H1 (cell line): ENCODE measurements around the gene PASD1. TPM values are rescaled to one million over a fixed set of nuclear protein-coding genes. Genes with fewer than 3 reads are reported as not detected.

ENCODE experiments used
- CTCF ChIA-PET: fragments of 300-600 bp; sonication (Branson Sonifier 250); formaldehyde crosslinking; loops from one replicate; lab custom pipeline; 2021; ENCODE audit not compliant: partially characterized antibody; lab: Charles Lee
- POLR2A ChIA-PET: fragments of 300-600 bp; sonication (Branson Sonifier 250); formaldehyde crosslinking; loops from one replicate; lab custom pipeline; 2021; ENCODE audit warnings: inconsistent platforms; ENCODE audit not compliant: partially characterized antibody; lab: Charles Lee
- DNase-seq, 2 experiments: peaks; one replicate each; pipeline versions ENCODE4 v3.0.0 to v3.0.0-alpha.2; 2010 to 2022; ENCODE audit warnings: low spot score in 2 of 2, low read depth in 1 of 2, mixed read lengths in 1 of 2
- FAIRE-seq: peaks from 2 replicates; lab custom pipeline; 2011; peaks lifted over from hg19 to GRCh38; lab: Jason Lieb, UNC
- H2AFZ ChIP-seq: 2 replicates; pipeline ENCODE4 v1.8.1; 2012; ENCODE audit warnings: low read length, inconsistent platforms
- H2AK5ac ChIP-seq: 2 replicates; pipeline ENCODE4 v1.6.1; 2013; ENCODE audit warnings: low read depth, low read length
- H2BK120ac ChIP-seq: replicated peaks from 2 replicates; pipeline ENCODE3; 2013; ENCODE audit warnings: low read depth, low read length, inconsistent platforms
- H2BK12ac ChIP-seq: 2 replicates; pipeline ENCODE4 v1.6.1; 2013; ENCODE audit warnings: low read depth, low read length
- H2BK15ac ChIP-seq: 2 replicates; pipeline ENCODE4 v1.6.1; 2013; ENCODE audit warnings: low read length
- H2BK20ac ChIP-seq: 2 replicates; pipeline ENCODE4 v1.6.1; 2013; ENCODE audit warnings: low read length
- H2BK5ac ChIP-seq: 2 replicates; pipeline ENCODE4 v1.6.1; 2013; ENCODE audit warnings: low read depth, low read length
- H3K14ac ChIP-seq: 2 replicates; pipeline ENCODE4 v1.6.1; 2013; ENCODE audit warnings: inconsistent platforms; ENCODE audit not compliant: insufficient read length
- H3K18ac ChIP-seq: 2 replicates; pipeline ENCODE4 v1.6.1; 2013; ENCODE audit warnings: low read length; ENCODE audit errors: extremely low read depth
- H3K23ac ChIP-seq: 2 replicates; pipeline ENCODE4 v1.6.1; 2013; ENCODE audit warnings: inconsistent platforms; ENCODE audit not compliant: insufficient read length
- H3K23me2 ChIP-seq: 2 replicates; pipeline ENCODE4 v1.6.1; 2013; ENCODE audit warnings: low read depth, low read length
- H3K27ac ChIP-seq: 2 replicates; pipeline ENCODE4 v1.6.1; 2011; ENCODE audit warnings: low read depth, low read length, inconsistent platforms
- H3K27me3 ChIP-seq, 4 experiments: replicated peaks in 1 of 4; 1 replicate in 1 of 4; 2 replicates in 3 of 4; pipeline versions ENCODE4 v1.6.1 to v1.8.1; 2011 to 2013; ENCODE audit warnings: low read length in 3 of 4, mild to moderate bottlenecking in 3 of 4, inconsistent platforms in 2 of 4, mixed read lengths in 2 of 4, moderate library complexity in 1 of 4; ENCODE audit not compliant: control insufficient read depth in 3 of 4, insufficient read depth in 3 of 4; ENCODE audit errors: extremely low read depth in 1 of 4
- H3K36me3 ChIP-seq, 4 experiments: 2 replicates each; pipeline versions ENCODE4 v1.6.1 to v1.8.1; 2011 to 2013; ENCODE audit warnings: mild to moderate bottlenecking in 4 of 4, low read length in 3 of 4, moderate library complexity in 2 of 4, control low read depth in 1 of 4, inconsistent platforms in 1 of 4; ENCODE audit not compliant: insufficient read depth in 4 of 4, control insufficient read depth in 2 of 4
- H3K4ac ChIP-seq: replicated peaks from 2 replicates; pipeline ENCODE3; 2013; ENCODE audit warnings: low read length, low read depth, mixed read lengths, inconsistent platforms; ENCODE audit not compliant: insufficient read length
- H3K4me1 ChIP-seq, 4 experiments: replicated peaks in 1 of 4; 1 replicate in 1 of 4; 2 replicates in 3 of 4; pipeline versions ENCODE4 v1.6.1 to v1.8.1; 2011 to 2013; ENCODE audit warnings: low read length in 3 of 4, inconsistent platforms in 2 of 4, mixed read lengths in 1 of 4; ENCODE audit not compliant: insufficient read depth in 4 of 4, control insufficient read depth in 3 of 4
- H3K4me2 ChIP-seq, 2 experiments: 2 replicates each; pipeline versions ENCODE4 v1.6.1 to v1.8.1; 2011 to 2013; ENCODE audit warnings: low read depth in 2 of 2, low read length in 2 of 2, control low read depth in 1 of 2, inconsistent platforms in 1 of 2, mild to moderate bottlenecking in 1 of 2; ENCODE audit not compliant: insufficient read depth in 1 of 2
- H3K4me3 ChIP-seq, 4 experiments: fragments of 200-600, 300-600 bp in 1 of 4; sonication (generic), shearing (Covaris generic), sonication (Bioruptor Twin) in 1 of 4; 2 replicates each; pipeline versions ENCODE4 v1.5.1 to v1.8.1; 2011 to 2016; ENCODE audit warnings: low read length in 4 of 4, low read depth in 3 of 4, control low read depth in 2 of 4, inconsistent platforms in 2 of 4, mild to moderate bottlenecking in 2 of 4, mixed read lengths in 1 of 4, moderate library complexity in 1 of 4; ENCODE audit not compliant: insufficient read depth in 2 of 4; ENCODE audit errors: extremely low read depth in 1 of 4
- H3K56ac ChIP-seq: replicated peaks from 2 replicates; pipeline ENCODE3; 2013; ENCODE audit warnings: low read depth, mild to moderate bottlenecking, mixed read lengths, low read length, inconsistent platforms; ENCODE audit not compliant: insufficient read length
- H3K79me1 ChIP-seq: 2 replicates; pipeline ENCODE4 v1.6.1; 2013; ENCODE audit warnings: low read depth, low read length, control low read depth
- H3K79me2 ChIP-seq, 2 experiments: 2 replicates each; pipeline versions ENCODE4 v1.6.1 to v1.8.1; 2012 to 2013; ENCODE audit warnings: low read length in 2 of 2, mild to moderate bottlenecking in 2 of 2, inconsistent platforms in 1 of 2; ENCODE audit not compliant: insufficient read depth in 2 of 2, control insufficient read depth in 1 of 2
- H3K9ac ChIP-seq, 4 experiments: replicated peaks in 1 of 4; 1 replicate in 1 of 4; 2 replicates in 3 of 4; pipeline versions ENCODE4 v1.6.1 to v1.8.1; 2011 to 2013; ENCODE audit warnings: low read depth in 3 of 4, low read length in 3 of 4, control low read depth in 2 of 4, mild to moderate bottlenecking in 2 of 4, moderate library complexity in 2 of 4, inconsistent platforms in 1 of 4; ENCODE audit errors: extremely low read depth in 1 of 4
- H3K9me3 ChIP-seq, 2 experiments: 2 replicates each; pipeline versions ENCODE4 v1.6.1 to v1.8.1; 2012 to 2013; ENCODE audit warnings: mild to moderate bottlenecking in 2 of 2, moderate library complexity in 2 of 2, control low read depth in 1 of 2, inconsistent platforms in 1 of 2, low read depth in 1 of 2, low read length in 1 of 2, mixed read lengths in 1 of 2; ENCODE audit not compliant: insufficient read depth in 2 of 2
- H4K20me1 ChIP-seq, 2 experiments: replicated peaks in 1 of 2; 2 replicates each; pipeline versions ENCODE3 to v1.8.1; 2011 to 2013; ENCODE audit warnings: inconsistent platforms in 2 of 2, low read length in 2 of 2, mild to moderate bottlenecking in 1 of 2; ENCODE audit not compliant: insufficient read depth in 2 of 2, control insufficient read depth in 1 of 2
- H4K5ac ChIP-seq: 2 replicates; pipeline ENCODE4 v1.6.1; 2013; ENCODE audit warnings: low read length, low read depth, mixed read lengths, inconsistent platforms; ENCODE audit not compliant: insufficient read length
- H4K8ac ChIP-seq: 2 replicates; pipeline ENCODE4 v1.8.0; 2013; ENCODE audit warnings: mild to moderate bottlenecking, moderate library complexity, low read length, inconsistent platforms; ENCODE audit not compliant: insufficient read depth; ENCODE audit errors: extremely low read depth
- H4K91ac ChIP-seq: replicated peaks from 2 replicates; pipeline ENCODE3; 2013; ENCODE audit warnings: low read length, mixed read lengths, inconsistent platforms; ENCODE audit not compliant: insufficient read length
- EZH2 ChIP-seq: fragments of 200-600 bp; sonication (generic); IDR thresholded peaks from 2 replicates; pipeline ENCODE4 v1.7.1; 2012; ENCODE audit warnings: low read depth, mild to moderate bottlenecking, moderate library complexity, low read length, inconsistent platforms; ENCODE audit not compliant: severe bottlenecking
- JUN ChIP-seq: IDR thresholded peaks from 2 replicates; pipeline ENCODE4 v1.6.1; 2011; ENCODE audit warnings: low read depth, mild to moderate bottlenecking, improper control_type of control experiment, low read length
- KDM4A ChIP-seq: IDR thresholded peaks from one replicate; pipeline ENCODE4 v1.7.1; 2012; ENCODE audit warnings: low read depth, mild to moderate bottlenecking, moderate library complexity, low read length, inconsistent platforms; ENCODE audit not compliant: severe bottlenecking
- SIX5 ChIP-seq: IDR thresholded peaks from 2 replicates; pipeline ENCODE4 v1.6.1; 2011; ENCODE audit warnings: mild to moderate bottlenecking, low read depth, low read length
- SP4 ChIP-seq: IDR thresholded peaks from 2 replicates; pipeline ENCODE4 v1.6.1; 2012; ENCODE audit warnings: low read length, inconsistent platforms
- WGBS, 2 experiments: shearing (Covaris generic) in 1 of 2; methylation state at CpG; one replicate each; pipeline versions ENCODE4 v1.1.6 to v1.1.7; 2013 to 2015; ENCODE audit warnings: low lambda C conversion rate in 2 of 2, mixed read lengths in 2 of 2, inconsistent platforms in 1 of 2, low coverage in 1 of 2, missing lambda C conversion rate in 1 of 2; ENCODE audit not compliant: insufficient replicate concordance in 2 of 2, insufficient coverage in 1 of 2, insufficient read length in 1 of 2; ENCODE audit errors: extremely low coverage in 1 of 2, missing lambda C conversion rate in 1 of 2; 5-methylcytosine and 5-hydroxymethylcytosine counted together
- polyA plus RNA-seq, 7 experiments: library from polyadenylated mRNA; depleted of rRNA in 3 of 7; stranded (reverse) in 5 of 7; unstranded in 2 of 7; fragments of >200 nt in 5 of 7; fragments of 200-250 nt in 2 of 7; gene quantifications; 1 replicate in 5 of 7; 2 replicates in 1 of 7; 4 replicates in 1 of 7; pipeline versions ENCODE4 v1.2.1 to v1.2.3, GENCODE V29; 2011 to 2013; ENCODE audit warnings: missing spikeins in 2 of 7, mixed read lengths in 2 of 7
- total RNA-seq: library from RNA; stranded (reverse); fragmentation: NEBNext Ultra II Directional; extraction: Animal tissue kit (Norgen Biotek cat#: 25700); gene quantifications from 2 replicates; pipeline ENCODE4 v1.2.1, GENCODE V29; 2021

PASD1 gene
- total and polyA plus RNA-seq, 2 of the 8 experiments (the other 6 are each of a cell fraction or from before 2014, with no cell fraction given): 0.03 to 0.09 TPM

DNA sequence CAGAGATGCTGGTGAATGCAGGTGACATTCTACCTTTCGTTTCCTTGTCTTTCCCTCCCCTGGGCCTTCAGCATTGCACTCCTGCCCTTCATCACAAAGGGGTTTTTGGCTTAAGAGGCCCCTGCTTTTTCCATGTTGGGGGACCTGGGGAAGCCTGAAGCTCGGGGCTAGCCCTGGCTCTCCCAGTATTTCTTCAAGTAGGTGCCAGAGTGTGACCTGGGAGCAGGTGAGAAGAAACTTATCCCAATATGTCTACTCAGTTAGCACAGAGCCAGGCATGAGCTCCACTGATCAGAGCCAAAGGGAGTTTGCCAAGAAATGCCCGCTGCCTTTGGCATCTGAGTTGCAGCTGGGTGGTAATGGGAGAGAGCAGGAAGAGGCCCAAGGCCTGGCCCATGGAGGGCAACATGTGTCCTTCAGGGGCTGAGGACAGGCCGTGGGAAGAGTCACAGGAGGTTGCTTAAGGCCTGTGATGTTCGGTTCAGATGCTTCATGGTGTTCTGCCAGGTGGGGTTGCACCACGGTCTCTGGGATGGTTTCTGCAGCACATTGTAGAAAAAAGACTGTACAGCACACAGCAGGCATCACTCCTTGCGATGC lies 139.4 kb downstream of the PASD1 start:
- Histone ChIP-seq H3K36me3 (no peaks in the 10 kb centered on the region), H3K4ac (no peak overlapping the region), H2BK20ac (no peak overlapping the region), H2BK120ac (no peak overlapping the region), H2AFZ (no peak overlapping the region), H3K79me1 (no peaks in the 10 kb centered on the region), H4K20me1 (no peaks in the 10 kb centered on the region), H3K18ac (no peak overlapping the region), H2BK15ac (no peak overlapping the region), H3K23me2 (no peaks in the 10 kb centered on the region), H3K9me3 (no peaks in the 10 kb centered on the region), H3K9ac (no peak overlapping the region), H3K56ac (no peak overlapping the region), H3K4me3 (no peak overlapping the region), H3K23ac (no peak overlapping the region), H3K14ac (no peak overlapping the region), H2BK12ac (no peak overlapping the region), H3K79me2 (no peaks in the 10 kb centered on the region), H3K4me1 (no peaks in the 10 kb centered on the region), H2BK5ac (no peak overlapping the region), H4K91ac (no peak overlapping the region), H4K5ac (no peak overlapping the region), H3K4me2 (no peak overlapping the region), H2AK5ac (no peak overlapping the region), H3K27me3 (no peaks in the 10 kb centered on the region), H3K27ac (no peak overlapping the region), H4K8ac (no peak overlapping the region)
- POLR2A ChIA-PET: no interaction called here
- FAIRE-seq: no peak
- TF ChIP-seq JUN (no peak), SIX5 (no peak), KDM4A (no peak), SP4 (no peak), EZH2 (no peak)
- DNase-seq: no peak
- CTCF ChIA-PET: interaction anchor here (1.5 kb wide), 1 partner anchor 11 kb away, joined by 3 read pairs; no protein-coding TSS in a partner anchor
- 86% methylated on average over 6 of the region's 7 CpGs; no CpG with 5 or more reads in 1 of the 2 experiments for WGBS, 2 experiments
